DMS53 treated with DMSO at 0.1 percent for 48 hours (cell line): ENCODE data around the gene CHSY3.

Experiments used
- DNase-seq: peaks from one replicate; lab custom pipeline; 2025; ENCODE audit not compliant: unreplicated experiment; lab: John Stamatoyannopoulos, UW

CHSY3 gene

DNA sequence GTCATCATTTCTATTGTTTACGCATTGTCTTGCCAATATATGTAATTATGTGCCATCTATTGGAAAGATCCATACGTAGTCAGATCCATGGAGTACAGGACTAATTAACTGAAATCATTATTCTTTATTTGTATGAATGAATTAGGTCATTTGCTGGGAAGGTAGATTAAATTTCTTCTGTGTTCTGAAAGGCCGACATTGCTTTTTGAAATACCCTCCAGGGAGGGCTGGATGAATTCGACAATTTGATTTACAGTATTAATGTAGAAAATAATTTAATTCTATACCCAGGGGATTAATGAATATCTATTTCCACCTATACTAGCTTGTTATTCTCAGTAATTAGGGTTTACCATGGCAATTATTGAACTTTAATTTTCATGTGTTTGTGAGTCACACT lies 117.6 kb downstream of the CHSY3 start:
- no peak for DNase-seq

GRCh38 chr5:130023604-130024003 lies 119.3 kb downstream of the CHSY3 start:
- no peak for DNase-seq

- no peak for DNase-seq
These were observed 119.7 kb downstream of the CHSY3 start for GRCh38 chr5:130024006-130024405.

- DNase-seq, result no peak
These were observed 121.2 kb downstream of the CHSY3 start for GRCh38 chr5:130025511-130025910.

DNA sequence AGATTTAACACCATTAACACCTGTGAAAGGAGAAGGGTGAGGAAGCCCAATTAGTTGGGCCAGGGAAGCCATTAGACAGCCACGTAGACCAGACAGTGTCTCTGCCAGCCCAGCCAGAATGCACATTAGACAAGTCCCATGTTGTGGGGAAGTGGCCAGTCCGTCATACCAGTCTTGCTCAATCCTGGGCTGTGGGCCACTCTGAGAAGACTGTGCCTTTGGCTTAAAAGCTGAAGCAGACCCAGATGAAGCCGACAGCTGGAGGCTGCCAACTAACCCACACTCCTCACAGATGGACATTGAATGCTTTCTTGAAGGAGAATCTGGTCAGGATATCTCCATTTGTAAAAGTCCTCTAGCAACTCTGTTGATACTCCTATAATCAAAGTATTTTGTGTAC lies 128.5 kb downstream of the CHSY3 start:
- no peak for DNase-seq

DNA sequence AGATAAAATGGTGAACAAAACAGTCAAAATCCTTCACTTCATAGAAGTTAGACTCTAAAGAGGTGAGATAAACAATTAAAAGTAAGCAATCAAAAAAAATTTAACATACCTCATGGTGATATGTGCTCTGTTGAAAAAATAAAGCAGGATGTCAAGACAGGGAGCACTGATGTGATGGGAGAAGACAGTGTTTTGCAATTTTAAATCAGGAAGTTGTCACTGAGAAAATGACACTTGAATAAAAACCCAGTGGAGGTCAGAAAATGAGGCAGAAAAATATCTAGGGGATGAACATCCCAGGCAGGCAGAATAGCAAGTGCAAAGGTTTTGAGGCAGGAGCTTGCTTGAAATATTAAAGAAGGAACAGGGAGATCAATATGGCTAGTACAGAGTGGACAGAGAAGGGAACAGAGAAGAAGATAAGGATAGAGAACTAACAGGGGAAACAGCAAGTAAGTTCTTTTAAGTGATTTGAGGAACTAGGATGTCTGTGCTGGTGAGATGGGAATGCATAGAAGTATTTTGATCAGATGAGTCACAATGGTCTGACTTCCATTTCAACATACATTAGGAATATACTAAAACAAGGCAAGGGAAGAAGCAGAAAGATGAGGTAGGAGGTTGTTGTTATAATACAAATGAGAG lies 130.4 kb downstream of the CHSY3 start:
- DNase-seq, result no peak

GRCh38 chr5:130035388-130035787 lies 131.1 kb downstream of the CHSY3 start:
- DNase-seq, result no peak

GRCh38 chr5:130037905-130038304 lies 133.6 kb downstream of the CHSY3 start:
- DNase-seq, result no peak

DNA sequence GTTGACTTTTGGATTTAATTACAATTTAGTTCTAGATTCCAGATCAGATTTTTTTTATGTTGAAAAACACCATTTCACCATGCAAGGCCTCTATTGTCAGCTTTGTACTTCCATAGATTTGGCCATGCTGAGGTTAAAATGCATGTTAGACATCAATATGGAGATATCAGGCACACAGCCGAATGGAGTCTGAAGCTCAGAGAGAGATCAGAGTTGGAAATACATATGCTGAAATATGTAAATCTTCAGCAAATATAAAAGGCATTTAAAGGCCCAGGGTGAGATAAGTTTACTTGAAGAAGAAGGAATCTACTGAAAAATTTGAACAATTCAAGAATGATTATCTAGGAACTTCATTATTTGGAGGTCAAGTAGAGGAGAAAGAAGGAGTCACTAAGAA lies 139.6 kb downstream of the CHSY3 start:
- DNase-seq, result no peak

DNA sequence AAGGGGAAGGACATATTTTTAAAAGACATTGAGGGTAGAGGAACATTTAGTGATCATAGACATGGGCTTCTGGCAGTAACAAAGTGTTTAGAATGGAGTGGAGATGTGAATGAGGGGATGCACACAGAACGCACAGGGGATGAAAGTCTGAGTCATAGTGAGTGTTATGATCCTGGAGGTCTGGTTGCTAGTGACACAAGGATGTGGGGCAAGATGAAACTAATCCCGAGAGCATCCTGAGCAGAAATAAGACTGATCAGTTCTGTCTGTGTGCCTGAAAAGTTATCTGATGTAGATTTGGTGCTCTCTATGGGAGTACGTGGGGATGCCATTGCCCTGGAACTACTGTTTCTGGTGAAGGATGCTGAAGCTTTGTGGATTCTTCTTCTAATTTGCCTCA lies 141.1 kb downstream of the CHSY3 start:
- no peak for DNase-seq

- peak; percentile 12 for DNase-seq
These were observed 146.3 kb downstream of the CHSY3 start for GRCh38 chr5:130050585-130050984.

GRCh38 chr5:130052752-130053151 lies 148.5 kb downstream of the CHSY3 start:
- DNase-seq, result peak; percentile 8

DNA sequence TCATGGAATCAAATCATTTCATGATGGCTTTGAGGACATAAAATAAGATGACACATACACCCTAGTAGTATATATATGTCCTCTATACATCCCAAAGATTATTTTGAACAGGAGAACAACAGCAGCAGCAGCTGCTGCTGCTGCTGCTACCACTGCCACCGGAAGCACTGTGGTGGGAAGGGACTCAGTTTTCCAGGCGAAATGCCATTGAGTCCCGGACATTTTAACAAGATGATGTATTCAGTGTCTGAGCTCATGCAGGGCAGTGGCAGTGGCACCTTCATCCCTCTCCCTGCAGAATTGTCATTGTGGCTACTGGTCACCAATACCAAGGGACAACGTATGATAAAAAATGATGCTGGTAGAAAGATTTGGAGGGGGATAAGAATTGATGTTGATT lies 151.3 kb downstream of the CHSY3 start:
- no peak for DNase-seq

GRCh38 chr5:130061746-130062145 lies 157.5 kb downstream of the CHSY3 start:
- DNase-seq, result no peak

DNA sequence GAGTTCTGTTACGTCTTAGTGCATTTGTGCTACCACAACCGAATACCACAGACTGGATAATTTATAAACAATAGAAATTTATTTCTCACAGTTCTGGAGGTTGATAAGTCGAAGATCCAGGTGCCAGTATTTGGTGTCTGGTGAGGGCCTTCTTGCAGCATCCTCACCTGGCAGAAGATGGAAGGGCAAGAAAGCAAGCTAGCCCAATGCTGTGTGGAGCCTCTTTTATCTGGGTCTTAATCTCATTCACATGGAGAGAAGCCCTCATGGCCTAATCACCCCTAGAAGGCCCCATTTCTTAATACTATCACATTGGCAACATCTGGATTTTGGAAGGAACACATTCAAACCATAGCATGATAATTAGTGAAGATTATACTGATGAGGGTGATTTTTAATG lies 159.3 kb downstream of the CHSY3 start:
- DNase-seq, result no peak

GRCh38 chr5:130064484-130064883 lies 160.2 kb downstream of the CHSY3 start:
- no peak for DNase-seq

GRCh38 chr5:130065617-130066016 lies 161.4 kb downstream of the CHSY3 start:
- DNase-seq, result no peak

- no peak for DNase-seq
These were observed 162.4 kb downstream of the CHSY3 start for GRCh38 chr5:130066644-130067043.

- DNase-seq, result peak; percentile 75
These were observed 163.1 kb downstream of the CHSY3 start for GRCh38 chr5:130067364-130067763.

- no peak for DNase-seq
These were observed 163.8 kb downstream of the CHSY3 start for GRCh38 chr5:130068101-130068500.

GRCh38 chr5:130068988-130069387 lies 164.7 kb downstream of the CHSY3 start:
- no peak for DNase-seq

- DNase-seq, result no peak
These were observed 170.6 kb downstream of the CHSY3 start for GRCh38 chr5:130074820-130075219.

- no peak for DNase-seq
These were observed 172.7 kb downstream of the CHSY3 start for GRCh38 chr5:130077007-130077406.
